Effector memory CD8-positive, alpha-beta T cell (primary cell): ENCODE results near the gene SULT1A2.
A peak's percentile ranks its signal among the peaks of the same experiment; 100 is the strongest.
"Not testable (repeated sequence)": the region's sequence is repeated elsewhere in the genome, so short reads cannot be mapped to it uniquely, and the experiment has no call there.

ENCODE experiments used
- ATAC-seq: fragments of 150-1000 bp; cut with Tn5 transposase; replicated peaks from 2 replicates; pipeline ENCODE4 v1.10.0; 2021; ENCODE audit warnings: mild to moderate bottlenecking, moderate library complexity
- DNase-seq, 3 experiments: peaks; one replicate each; pipeline ENCODE4 v3.0.0; 2021
- H3K27ac Mint-ChIP-seq, 2 donors: one replicate each; pipeline ENCODE4 v1.8.0; 2022; ENCODE audit warnings: mild to moderate bottlenecking in 2 of 2, mixed read lengths in 2 of 2, moderate library complexity in 2 of 2
- H3K27me3 Mint-ChIP-seq, 2 donors: one replicate each; pipeline ENCODE4 v1.8.0; 2022; ENCODE audit warnings: mixed read lengths in 2 of 2
- H3K36me3 Mint-ChIP-seq: one replicate; pipeline ENCODE4 v1.8.0; 2022; ENCODE audit warnings: mild to moderate bottlenecking, moderate library complexity, mixed read lengths; ENCODE audit not compliant: insufficient read depth
- H3K4me1 Mint-ChIP-seq, 2 donors: one replicate each; pipeline ENCODE4 v1.8.0; 2022; ENCODE audit warnings: low read depth in 2 of 2, mixed read lengths in 2 of 2
- H3K4me3 Mint-ChIP-seq, 2 donors: one replicate each; pipeline ENCODE4 v1.8.0; 2022; ENCODE audit warnings: mild to moderate bottlenecking in 2 of 2, mixed read lengths in 2 of 2, moderate library complexity in 2 of 2
- H3K9me3 Mint-ChIP-seq, 2 donors: one replicate each; pipeline ENCODE4 v1.8.0; 2022; ENCODE audit warnings: mixed read lengths in 2 of 2

Gene SULT1A2

DNA sequence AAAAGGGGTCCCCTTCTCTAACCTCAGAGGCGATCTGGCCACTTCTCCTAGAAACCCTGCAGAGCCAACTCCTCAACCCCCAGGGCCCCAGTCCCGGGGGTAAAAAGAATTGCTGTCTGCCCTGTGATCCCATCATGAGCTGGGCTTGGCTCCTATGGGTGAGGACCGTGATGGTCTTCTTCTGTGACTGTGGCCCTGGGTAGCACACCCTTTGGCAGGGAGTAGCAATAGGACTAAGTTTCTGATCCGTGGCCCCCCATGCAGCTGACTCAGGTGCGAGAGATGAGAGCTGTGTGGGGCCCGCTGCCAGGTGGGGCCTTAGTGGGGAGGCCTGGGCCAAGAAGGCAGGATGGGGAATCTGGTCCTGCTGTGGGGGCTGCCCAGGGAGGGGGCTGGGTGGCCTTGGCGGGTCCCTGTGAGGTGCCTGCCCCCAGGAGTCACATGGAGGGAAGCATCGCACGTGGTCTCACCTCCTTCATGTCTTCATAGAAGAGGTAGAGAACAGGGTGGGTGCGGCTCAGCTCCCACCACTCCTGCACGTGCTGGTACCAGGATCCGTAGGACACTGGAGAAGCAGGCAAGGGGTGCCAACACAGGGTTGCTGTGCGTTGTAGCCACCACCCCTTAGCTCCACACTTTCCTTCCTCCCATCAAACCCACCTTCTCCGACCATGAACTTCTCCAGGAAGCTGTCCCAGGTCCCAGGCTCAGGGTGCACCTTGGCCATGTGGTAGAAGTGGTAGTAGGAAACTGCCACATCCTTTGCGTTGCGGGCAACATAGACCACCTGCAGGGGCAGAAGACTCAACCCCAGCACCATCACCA is 9.7 kb upstream of the SULT1A2 start:
- H3K27me3 Mint-ChIP-seq = no peaks in the 10 kb centered on the region
- peaks cover 5% of the 10 kb centered on the region for H3K36me3 Mint-ChIP-seq
- H3K27ac Mint-ChIP-seq = no peak overlapping the region
- no peak for DNase-seq
- H3K4me3 Mint-ChIP-seq = no peak overlapping the region
- no peaks in the 10 kb centered on the region for H3K9me3 Mint-ChIP-seq
- ATAC-seq = no peak
- peaks cover 0 to 8% of the 10 kb centered on the region in 2 donors for H3K4me1 Mint-ChIP-seq

DNA sequence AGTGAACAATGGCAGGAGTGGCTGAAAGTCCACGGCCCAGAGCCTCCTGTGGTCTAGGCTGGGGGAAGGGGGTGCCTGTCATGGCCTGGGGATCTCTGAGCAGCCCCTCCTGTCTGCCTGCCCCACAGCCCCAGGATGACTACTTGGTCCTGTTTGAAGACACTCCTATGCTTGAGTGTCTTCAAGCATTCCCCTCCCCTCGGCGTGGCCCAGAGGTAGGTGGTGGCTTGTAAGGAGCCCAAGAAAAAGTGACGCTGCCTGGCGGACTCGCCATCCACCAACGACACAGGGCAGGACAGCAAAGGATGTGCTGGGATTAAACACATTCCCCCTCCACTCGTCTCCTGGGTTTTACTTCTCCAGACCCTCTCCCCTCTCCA is 7.3 kb upstream of the SULT1A2 start:
- Mint-ChIP-seq H3K27me3 (no peaks in the 10 kb centered on the region), H3K9me3 (no peaks in the 10 kb centered on the region), H3K27ac (no peak overlapping the region), H3K36me3 (peaks cover 5% of the 10 kb centered on the region), H3K4me3 (no peak overlapping the region), H3K4me1 (peaks cover 0 to 3% of the 10 kb centered on the region in 2 donors)
- no peak for DNase-seq
- no peak for ATAC-seq

DNA sequence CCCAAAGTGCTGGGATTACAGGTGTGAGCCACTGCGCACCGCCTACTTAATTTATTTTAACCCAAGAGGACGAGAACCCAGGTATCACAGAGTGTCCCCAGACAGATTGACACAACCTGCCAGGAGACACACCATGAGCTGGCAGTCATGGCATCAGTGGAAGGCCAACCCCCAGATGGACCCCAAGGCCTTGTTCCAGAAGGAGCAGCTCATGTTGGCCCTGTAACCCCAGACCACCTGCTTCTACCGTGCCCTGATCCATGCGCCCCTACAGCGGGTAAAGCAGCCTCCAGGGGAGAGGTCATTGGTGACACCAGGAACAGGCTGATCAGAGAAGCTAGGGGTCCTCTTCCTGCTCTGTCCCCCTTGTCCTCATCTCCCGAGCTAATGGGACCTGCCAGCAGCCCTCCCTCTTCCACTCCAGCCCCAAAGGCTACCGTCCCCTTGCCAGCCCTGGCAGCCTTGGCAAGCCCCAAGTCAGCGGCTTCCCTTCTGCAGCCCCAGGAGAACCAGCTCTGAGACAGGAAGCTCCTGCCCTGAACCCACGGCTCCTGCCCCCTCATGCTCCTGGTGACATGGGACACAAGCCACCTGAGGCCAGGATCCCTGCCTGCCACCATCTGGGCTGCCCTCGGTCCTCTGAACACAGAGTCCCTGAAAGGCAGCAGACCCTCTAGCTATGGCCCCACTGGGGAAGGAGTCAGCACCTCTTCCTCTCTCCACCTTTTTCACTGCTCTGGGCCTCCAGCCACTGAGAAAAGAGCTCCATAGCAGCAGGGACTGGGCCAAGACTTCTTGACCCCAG is 6.7 kb upstream of the SULT1A2 start:
- Mint-ChIP-seq H3K4me1 (peaks cover 0 to 3% of the 10 kb centered on the region in 2 donors), H3K27ac (no peak overlapping the region), H3K36me3 (peaks cover 5% of the 10 kb centered on the region), H3K9me3 (no peaks in the 10 kb centered on the region), H3K27me3 (no peaks in the 10 kb centered on the region), H3K4me3 (no peak overlapping the region)
- DNase-seq (no peak), ATAC-seq (no peak)

DNA sequence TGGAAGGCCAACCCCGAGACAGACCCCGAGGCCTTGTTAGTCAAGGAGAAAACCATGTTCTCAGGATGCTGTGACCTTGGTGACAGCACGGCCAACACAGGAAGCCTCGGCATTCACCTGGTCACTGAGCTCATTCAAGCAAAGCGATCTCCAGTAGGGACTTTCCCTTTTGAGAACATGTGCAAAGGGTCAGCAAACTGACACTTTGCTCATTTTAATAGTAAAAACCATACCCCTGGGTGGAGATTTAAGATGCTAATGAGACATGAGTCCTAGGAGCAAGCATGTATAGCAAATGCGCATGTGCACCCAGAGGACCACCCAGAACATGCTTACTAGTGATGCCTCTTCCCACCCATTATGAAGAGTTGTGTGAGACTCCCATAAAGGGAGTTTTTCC is 5.7 kb upstream of the SULT1A2 start:
- Mint-ChIP-seq H3K27ac (no peak overlapping the region), H3K36me3 (peaks cover 5% of the 10 kb centered on the region), H3K4me3 (no peak overlapping the region), H3K27me3 (no peaks in the 10 kb centered on the region), H3K9me3 (no peaks in the 10 kb centered on the region), H3K4me1 (peaks cover 0 to 3% of the 10 kb centered on the region in 2 donors)
- DNase-seq (no peak), ATAC-seq (no peak)

DNA sequence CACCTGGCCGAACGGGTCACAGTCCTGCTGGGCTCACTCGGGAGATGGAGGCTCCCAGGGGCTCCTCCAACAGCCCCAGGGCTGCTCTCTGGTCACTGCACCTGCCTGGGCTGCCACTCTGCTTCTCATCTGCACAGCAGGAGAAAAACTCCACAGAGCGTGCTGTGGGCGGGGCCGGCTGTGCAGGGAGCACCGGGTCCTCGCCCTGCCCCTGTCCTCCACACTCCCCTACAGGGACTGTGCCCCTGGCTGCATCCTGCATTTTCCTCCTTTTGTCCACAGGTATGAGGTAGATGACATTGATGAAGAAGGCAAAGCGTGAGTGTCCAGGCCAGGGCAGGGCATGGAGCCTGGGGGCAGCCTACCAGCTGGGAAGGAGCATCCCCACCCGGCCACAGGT is 5.2 kb upstream of the SULT1A2 start:
- not testable (repeated sequence) for H3K4me1 Mint-ChIP-seq, H3K4me3 Mint-ChIP-seq, ATAC-seq, H3K36me3 Mint-ChIP-seq, DNase-seq, H3K27ac Mint-ChIP-seq, H3K9me3 Mint-ChIP-seq, H3K27me3 Mint-ChIP-seq

DNA sequence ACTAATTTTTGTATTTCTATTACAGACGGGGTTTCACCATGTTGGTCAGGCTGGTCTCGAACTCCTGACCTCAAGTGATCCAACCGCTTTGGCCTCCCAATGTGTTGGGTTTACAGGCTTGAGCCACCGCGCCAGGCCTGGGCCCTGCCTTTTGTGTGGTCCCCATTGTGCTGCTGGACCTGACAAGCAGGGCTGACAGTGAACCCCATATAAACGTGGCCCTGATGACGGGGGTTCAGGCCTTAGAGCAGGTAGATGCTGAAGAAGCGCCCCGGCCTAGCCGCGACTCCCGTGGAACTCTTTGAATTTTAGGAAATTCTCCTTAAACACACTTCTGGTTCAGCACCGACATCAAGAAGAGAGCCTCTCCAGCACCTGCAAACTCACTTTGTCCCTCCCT is 4.7 kb upstream of the SULT1A2 start:
- H3K27me3 Mint-ChIP-seq, H3K4me1 Mint-ChIP-seq, ATAC-seq, H3K27ac Mint-ChIP-seq, H3K36me3 Mint-ChIP-seq, DNase-seq, H3K4me3 Mint-ChIP-seq, H3K9me3 Mint-ChIP-seq: not testable (repeated sequence)

DNA sequence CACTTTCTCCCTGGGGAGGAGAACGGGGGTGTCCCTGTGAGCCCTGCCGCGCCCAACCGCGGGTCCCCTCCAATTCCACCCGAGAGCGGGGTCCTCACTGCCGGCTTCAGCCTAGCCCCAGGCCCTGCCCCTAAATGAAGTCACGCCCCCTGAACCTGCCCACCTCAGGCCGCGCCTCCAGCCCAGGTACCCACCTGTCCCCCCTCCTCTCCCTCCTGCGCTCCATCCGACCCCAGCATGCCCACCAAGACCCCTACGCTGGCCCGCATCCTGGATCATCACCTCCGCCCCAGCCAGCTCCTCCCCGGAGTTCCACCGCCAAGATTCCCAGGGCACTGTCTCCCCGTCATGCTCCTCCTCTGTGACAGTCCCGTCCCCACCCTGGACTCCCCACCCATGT is 4.1 kb upstream of the SULT1A2 start:
- not testable (repeated sequence) for DNase-seq, H3K4me1 Mint-ChIP-seq, H3K9me3 Mint-ChIP-seq, H3K4me3 Mint-ChIP-seq, H3K36me3 Mint-ChIP-seq, H3K27ac Mint-ChIP-seq, ATAC-seq, H3K27me3 Mint-ChIP-seq

DNA sequence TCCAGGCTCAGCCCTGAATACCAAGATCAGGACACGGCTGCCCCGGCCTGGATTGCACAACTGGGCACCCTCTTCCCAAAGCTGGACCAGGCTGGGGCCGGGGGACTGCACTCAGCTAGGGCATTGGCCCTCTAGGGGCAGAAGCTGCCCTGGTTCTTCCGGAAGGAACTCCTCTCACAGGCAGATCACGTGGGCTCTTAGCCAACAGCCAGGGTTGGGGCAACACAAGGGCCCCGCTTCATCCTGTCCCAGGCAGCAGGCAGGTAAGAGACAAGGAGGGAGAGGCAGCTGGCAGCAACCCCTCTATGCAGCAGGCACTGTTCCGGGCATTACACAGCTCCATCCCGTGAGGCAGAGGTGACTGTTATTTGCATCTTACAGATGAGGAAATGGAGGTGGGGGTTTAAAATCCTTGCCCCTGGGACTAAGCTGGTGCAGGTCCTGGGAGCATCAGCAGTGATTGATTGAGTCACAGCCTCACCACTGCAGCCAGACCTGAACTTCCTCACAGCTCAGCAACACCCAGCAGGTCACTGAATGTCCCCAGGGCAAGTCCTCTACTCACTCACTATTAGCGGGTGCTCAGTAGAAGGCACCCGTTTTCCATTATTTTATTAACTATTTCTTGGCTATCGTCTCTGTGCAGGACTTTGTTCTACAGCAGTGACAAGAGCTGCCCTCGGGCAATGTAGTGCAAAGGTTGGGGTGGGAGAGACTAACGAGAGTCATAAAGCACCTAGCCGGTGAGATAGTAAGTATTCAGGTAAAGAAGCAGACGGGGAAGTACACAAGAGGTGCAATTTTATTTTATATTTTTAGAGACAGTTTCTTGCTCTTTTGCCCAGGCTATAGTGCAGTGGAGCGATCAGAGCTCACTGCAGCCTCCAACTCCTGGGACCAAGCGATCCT is 2.8 kb upstream of the SULT1A2 start:
- peak; percentile 99 for ATAC-seq
- not testable (repeated sequence) for DNase-seq, H3K4me3 Mint-ChIP-seq, H3K9me3 Mint-ChIP-seq, H3K27me3 Mint-ChIP-seq, H3K27ac Mint-ChIP-seq, H3K4me1 Mint-ChIP-seq, H3K36me3 Mint-ChIP-seq

DNA sequence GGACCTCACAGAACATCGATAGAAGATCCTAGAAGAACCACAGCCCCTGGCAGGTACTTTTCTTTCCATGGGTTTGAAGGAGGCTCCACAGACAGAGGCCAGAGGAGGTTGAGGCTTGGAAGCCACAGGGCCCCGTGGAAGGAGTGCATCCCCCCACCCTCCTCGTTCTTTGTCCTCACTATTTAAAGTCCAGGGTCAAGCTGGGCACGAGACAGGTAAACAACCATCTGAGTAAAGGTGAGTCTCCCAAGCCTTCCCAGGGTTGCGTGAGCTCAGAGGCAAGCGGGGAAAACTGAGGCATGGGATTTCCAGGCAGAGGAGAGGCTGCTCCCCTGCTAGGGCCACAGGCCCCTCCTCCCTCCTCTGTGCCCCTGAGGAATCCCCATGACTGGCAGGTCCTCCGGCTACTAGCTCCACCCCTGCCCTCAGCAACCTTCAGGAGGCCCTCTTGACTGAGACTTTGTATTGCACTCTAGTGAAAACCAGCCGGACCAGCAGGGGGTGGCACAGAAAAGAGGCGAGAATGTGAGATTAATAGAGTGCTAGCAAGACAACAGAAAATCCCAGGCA is 927 bp upstream of the SULT1A2 start:
- Mint-ChIP-seq H3K4me3 (no peak overlapping the region), H3K27me3 (no peaks in the 10 kb centered on the region), H3K27ac (no peak overlapping the region), H3K36me3 (peaks cover 7% of the 10 kb centered on the region), H3K4me1 (peaks cover 0 to 5% of the 10 kb centered on the region in 2 donors), H3K9me3 (no peaks in the 10 kb centered on the region)
- no peak for ATAC-seq
- DNase-seq = no peak

DNA sequence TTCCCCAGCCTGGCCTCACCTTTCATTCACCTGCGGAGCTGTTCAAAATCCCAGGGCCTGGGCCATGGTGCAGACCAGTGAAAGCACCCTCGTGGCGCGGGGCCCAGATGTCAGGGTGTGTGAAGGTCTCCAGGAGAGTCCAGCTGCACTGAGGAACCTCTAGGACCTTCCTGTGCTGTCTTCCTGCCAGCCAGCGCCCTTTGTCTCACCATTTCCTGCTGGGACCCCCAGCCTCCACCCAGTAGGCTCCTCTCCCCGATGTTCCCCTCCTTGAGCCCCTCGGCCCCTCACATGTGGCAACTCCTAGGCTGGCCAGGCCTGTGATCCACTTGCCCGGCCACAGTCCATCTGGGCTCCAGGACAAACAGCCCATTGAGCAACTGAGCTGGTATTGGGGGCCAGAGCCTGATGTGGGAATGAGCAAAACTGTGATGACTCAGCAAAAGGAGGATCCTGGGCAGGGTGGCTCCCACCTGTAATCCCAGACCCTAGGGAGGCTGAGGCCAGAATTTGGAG is 677 bp downstream of the SULT1A2 start:
- Mint-ChIP-seq H3K27me3 (no peaks in the 10 kb centered on the region), H3K4me1 (peaks cover 0 to 3% of the 10 kb centered on the region in 2 donors), H3K36me3 (peaks cover 12% of the 10 kb centered on the region), H3K9me3 (no peaks in the 10 kb centered on the region), H3K4me3 (no peak overlapping the region), H3K27ac (peak overlapping the region in 1 of 2 donors; percentile 29)
- no peak for DNase-seq
- ATAC-seq = no peak

DNA sequence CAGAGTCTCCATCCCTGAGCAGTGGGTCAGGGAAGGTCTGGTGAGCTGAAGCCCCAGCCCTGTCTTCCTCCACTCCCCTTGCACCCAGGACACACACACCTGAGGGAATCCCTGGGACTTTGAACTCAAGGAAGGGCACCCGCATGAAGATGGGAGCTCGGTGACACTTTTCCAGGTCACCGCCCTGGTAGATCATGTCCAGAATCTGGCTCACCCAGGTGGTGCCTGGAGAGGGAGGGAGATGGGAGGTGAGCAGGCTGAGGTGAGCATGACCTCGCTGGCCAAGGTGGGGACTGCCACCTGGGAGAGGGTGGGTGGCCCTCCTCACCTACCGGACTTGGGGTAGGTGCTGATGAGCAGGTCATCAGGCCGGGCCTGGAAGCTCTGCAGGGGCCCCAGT is 1.4 kb downstream of the SULT1A2 start:
- not testable (repeated sequence) for ATAC-seq, H3K4me1 Mint-ChIP-seq, H3K4me3 Mint-ChIP-seq, H3K27ac Mint-ChIP-seq, DNase-seq, H3K9me3 Mint-ChIP-seq, H3K27me3 Mint-ChIP-seq
- peaks cover 12% of the 10 kb centered on the region for H3K36me3 Mint-ChIP-seq

DNA sequence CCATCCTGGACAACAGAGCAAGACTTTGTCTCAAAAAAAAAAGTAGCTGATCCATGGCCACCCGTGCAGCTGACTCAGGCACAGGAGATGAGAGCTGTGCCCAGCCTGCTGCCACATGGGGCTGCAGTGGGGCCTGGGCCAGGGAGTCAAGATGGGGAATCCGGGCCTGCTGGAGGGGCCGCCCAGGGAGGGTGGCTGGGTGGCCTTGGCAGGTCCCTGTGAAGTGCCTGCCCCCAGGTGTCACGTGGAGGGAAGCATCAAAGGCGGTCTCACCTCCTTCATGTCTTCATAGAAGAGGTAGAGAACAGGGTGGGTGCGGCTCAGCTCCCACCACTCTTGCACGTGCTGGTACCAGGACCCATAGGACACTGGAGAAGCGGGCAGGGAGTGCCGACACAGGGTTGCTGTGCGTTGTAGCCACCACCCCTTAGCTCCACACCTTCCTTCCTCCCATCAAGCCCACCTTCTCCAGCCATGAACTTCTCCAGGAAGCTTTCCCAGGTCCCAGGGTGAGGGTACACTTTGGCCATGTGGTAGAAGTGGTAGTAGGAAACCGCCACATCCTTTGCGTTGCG is 3.8 kb downstream of the SULT1A2 start:
- Mint-ChIP-seq H3K4me1 (peaks cover 0 to 3% of the 10 kb centered on the region in 2 donors), H3K4me3 (no peak overlapping the region), H3K27ac (peak overlapping the region; percentile 77 to 88), H3K27me3 (no peaks in the 10 kb centered on the region), H3K36me3 (peaks cover 31% of the 10 kb centered on the region), H3K9me3 (no peaks in the 10 kb centered on the region)
- DNase-seq (no peak), ATAC-seq (no peak)
